ENCODE measurements around the gene PBXIP1. TPM values are rescaled to one million over a fixed set of nuclear protein-coding genes. Genes with fewer than 3 reads are reported as not detected.
A peak's percentile ranks its signal among the peaks of the same experiment; 100 is the strongest.
"Not testable (repeated sequence)": the region's sequence is repeated elsewhere in the genome, so short reads cannot be mapped to it uniquely, and the experiment has no call there.

The PBXIP1 gene
- total RNA-seq, 1 experiment from 2014 or later = 21.6 TPM

- Histone ChIP-seq H4K5ac (ENCODE audit: insufficient read length, low read depth, low read length) (no peak overlapping the region), H3K79me2 (ENCODE audit: insufficient read depth, low read length) (peaks cover 24% of the 10 kb centered on the region), H2BK15ac (ENCODE audit: low read depth, low read length) (no peak overlapping the region), H3K4ac (ENCODE audit: low read depth, low read length) (no peak overlapping the region), H3K23me2 (ENCODE audit: insufficient read length, low read depth, low read length, poor library complexity, severe bottlenecking) (peaks cover 12% of the 10 kb centered on the region), H4K20me1 (ENCODE audit: control insufficient read depth, insufficient read depth, insufficient read length) (no peaks in the 10 kb centered on the region), H2BK20ac (ENCODE audit: low read depth, low read length, poor library complexity, severe bottlenecking) (no peak overlapping the region), H3K27me3 (ENCODE audit: insufficient read depth, low read length) (no peaks in the 10 kb centered on the region), H3K14ac (ENCODE audit: insufficient read depth, low read length) (no peak overlapping the region), H4K91ac (ENCODE audit: insufficient read length, low read depth, low read length) (no peak overlapping the region), H3K27ac (ENCODE audit: insufficient read length, low read depth, low read length) (no peak overlapping the region), H4K8ac (replicated peaks; ENCODE audit: insufficient read length, low read depth, low read length) (no peak overlapping the region), H2BK120ac (ENCODE audit: low read depth, low read length, poor library complexity, severe bottlenecking) (no peak overlapping the region), H3K56ac (ENCODE audit: insufficient read length, low read depth, low read length) (no peak overlapping the region), H3K18ac (ENCODE audit: insufficient read length, low read depth, low read length) (no peak overlapping the region), H3K4me1 (ENCODE audit: insufficient read depth, low read length) (no peaks in the 10 kb centered on the region), H2AFZ (ENCODE audit: low read length) (no peak overlapping the region), H3K4me2 (ENCODE audit: insufficient read depth, insufficient read length, low read length) (no peak overlapping the region), H3K9me3 (ENCODE audit: control insufficient read depth, low read depth, low read length) (no peaks in the 10 kb centered on the region), H2BK12ac (ENCODE audit: insufficient read length, low read depth, low read length) (no peak overlapping the region), H3K9ac (ENCODE audit: extremely low read depth, insufficient read length, low read length) (no peak overlapping the region), H3T11ph (ENCODE audit: low read length) (no peak overlapping the region), H2BK5ac (ENCODE audit: insufficient read length, low read length) (no peak overlapping the region), H3K79me1 (ENCODE audit: insufficient read depth, low read depth, low read length, poor library complexity, severe bottlenecking) (no peaks in the 10 kb centered on the region), H3K23ac (ENCODE audit: insufficient read length, low read depth, low read length) (no peak overlapping the region), H2AK5ac (ENCODE audit: insufficient read length, low read length) (no peak overlapping the region)
- no CpG with 5 or more reads among the region's 3 CpGs for WGBS (ENCODE audit: extremely low coverage, insufficient read length, low lambda C conversion rate)
- Mint-ChIP-seq H3K4me3 (no peak overlapping the region), H3K4me1 (peaks cover 2 to 6% of the 10 kb centered on the region in 2 experiments; a peak in 2 of 4 replicates), H3K27me3 (ENCODE audit: low read depth) (no peaks in the 10 kb centered on the region), H3K36me3 (ENCODE audit: insufficient read depth in 1 of 3, low read depth in 3 of 3) (peaks cover 27 to 47% (median 44%) of the 10 kb centered on the region in 3 experiments), H3K9me3 (no peaks in the 10 kb centered on the region), H3K27ac (no peak overlapping the region)
- DNase-seq = no peak
- TF ChIP-seq, protein P1, sequence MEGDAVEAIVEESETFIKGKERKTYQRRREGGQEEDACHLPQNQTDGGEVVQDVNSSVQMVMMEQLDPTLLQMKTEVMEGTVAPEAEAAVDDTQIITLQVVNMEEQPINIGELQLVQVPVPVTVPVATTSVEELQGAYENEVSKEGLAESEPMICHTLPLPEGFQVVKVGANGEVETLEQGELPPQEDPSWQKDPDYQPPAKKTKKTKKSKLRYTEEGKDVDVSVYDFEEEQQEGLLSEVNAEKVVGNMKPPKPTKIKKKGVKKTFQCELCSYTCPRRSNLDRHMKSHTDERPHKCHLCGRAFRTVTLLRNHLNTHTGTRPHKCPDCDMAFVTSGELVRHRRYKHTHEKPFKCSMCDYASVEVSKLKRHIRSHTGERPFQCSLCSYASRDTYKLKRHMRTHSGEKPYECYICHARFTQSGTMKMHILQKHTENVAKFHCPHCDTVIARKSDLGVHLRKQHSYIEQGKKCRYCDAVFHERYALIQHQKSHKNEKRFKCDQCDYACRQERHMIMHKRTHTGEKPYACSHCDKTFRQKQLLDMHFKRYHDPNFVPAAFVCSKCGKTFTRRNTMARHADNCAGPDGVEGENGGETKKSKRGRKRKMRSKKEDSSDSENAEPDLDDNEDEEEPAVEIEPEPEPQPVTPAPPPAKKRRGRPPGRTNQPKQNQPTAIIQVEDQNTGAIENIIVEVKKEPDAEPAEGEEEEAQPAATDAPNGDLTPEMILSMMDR (conservative IDR thresholded peaks at IDR 0.05) = no peak
These were observed 22.5 kb upstream of the PBXIP1 start for GRCh38 chr1:154978360-154978759.

DNA sequence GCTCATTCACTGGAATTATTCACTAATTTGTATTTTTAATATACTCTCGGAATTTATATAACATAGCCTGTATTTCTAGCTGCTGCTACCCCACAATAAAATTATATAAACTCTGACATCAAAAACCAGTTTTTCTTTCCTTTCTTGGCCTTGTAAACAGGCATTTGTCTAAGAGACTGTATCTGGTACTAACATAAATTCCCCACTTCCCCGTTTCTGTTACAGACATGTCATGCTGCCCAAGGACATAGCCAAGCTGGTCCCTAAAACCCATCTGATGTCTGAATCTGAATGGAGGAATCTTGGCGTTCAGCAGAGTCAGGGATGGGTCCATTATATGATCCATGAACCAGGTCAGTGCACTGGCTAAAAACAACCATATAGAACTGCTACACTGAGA, 21.9 kb upstream of the PBXIP1 start:
- H3K14ac ChIP-seq (ENCODE audit: insufficient read depth, low read length); H3K27me3 Mint-ChIP-seq (ENCODE audit: low read depth); H3K27ac ChIP-seq (ENCODE audit: insufficient read length, low read depth, low read length); H4K5ac ChIP-seq (ENCODE audit: insufficient read length, low read depth, low read length); H3K9me3 ChIP-seq (ENCODE audit: control insufficient read depth, low read depth, low read length); H3K9me3 Mint-ChIP-seq; H3K4me1 ChIP-seq (ENCODE audit: insufficient read depth, low read length); H4K91ac ChIP-seq (ENCODE audit: insufficient read length, low read depth, low read length); H3K4me1 Mint-ChIP-seq; H3K18ac ChIP-seq (ENCODE audit: insufficient read length, low read depth, low read length); H2BK15ac ChIP-seq (ENCODE audit: low read depth, low read length); H3T11ph ChIP-seq (ENCODE audit: low read length); H3K79me1 ChIP-seq (ENCODE audit: insufficient read depth, low read depth, low read length, poor library complexity, severe bottlenecking); H2AFZ ChIP-seq (ENCODE audit: low read length); H3K23ac ChIP-seq (ENCODE audit: insufficient read length, low read depth, low read length); H3K56ac ChIP-seq (ENCODE audit: insufficient read length, low read depth, low read length); DNase-seq; H2AK5ac ChIP-seq (ENCODE audit: insufficient read length, low read length); H3K4me2 ChIP-seq (ENCODE audit: insufficient read depth, insufficient read length, low read length); H4K20me1 ChIP-seq (ENCODE audit: control insufficient read depth, insufficient read depth, insufficient read length); H2BK20ac ChIP-seq (ENCODE audit: low read depth, low read length, poor library complexity, severe bottlenecking); H3K4ac ChIP-seq (ENCODE audit: low read depth, low read length); H2BK12ac ChIP-seq (ENCODE audit: insufficient read length, low read depth, low read length); H2BK5ac ChIP-seq (ENCODE audit: insufficient read length, low read length); H2BK120ac ChIP-seq (ENCODE audit: low read depth, low read length, poor library complexity, severe bottlenecking); H3K27me3 ChIP-seq (ENCODE audit: insufficient read depth, low read length); H3K9ac ChIP-seq (ENCODE audit: extremely low read depth, insufficient read length, low read length); H4K8ac ChIP-seq (replicated peaks; ENCODE audit: insufficient read length, low read depth, low read length): not testable (repeated sequence)
- peaks cover 27 to 47% (median 44%) of the 10 kb centered on the region in 3 experiments for H3K36me3 Mint-ChIP-seq (ENCODE audit: insufficient read depth in 1 of 3, low read depth in 3 of 3)
- Histone ChIP-seq H3K79me2 (ENCODE audit: insufficient read depth, low read length) (peaks cover 24% of the 10 kb centered on the region), H3K23me2 (ENCODE audit: insufficient read length, low read depth, low read length, poor library complexity, severe bottlenecking) (peaks cover 15% of the 10 kb centered on the region)
- peak overlapping the region in 1 of 3 experiments; percentile 70; a peak in 3 of 7 replicates for H3K27ac Mint-ChIP-seq
- peak overlapping the region in 1 of 2 experiments; percentile 17; a peak in 2 of 5 replicates for H3K4me3 Mint-ChIP-seq
- no CpG with 5 or more reads among the region's 3 CpGs for WGBS (ENCODE audit: extremely low coverage, insufficient read length, low lambda C conversion rate)

All from H9 (cell line).